ENCODE results near the gene FOXA1.
"Not testable (repeated sequence)": the region's sequence is repeated elsewhere in the genome, so short reads cannot be mapped to it uniquely, and the experiment has no call there.

FOXA1 gene

DNA sequence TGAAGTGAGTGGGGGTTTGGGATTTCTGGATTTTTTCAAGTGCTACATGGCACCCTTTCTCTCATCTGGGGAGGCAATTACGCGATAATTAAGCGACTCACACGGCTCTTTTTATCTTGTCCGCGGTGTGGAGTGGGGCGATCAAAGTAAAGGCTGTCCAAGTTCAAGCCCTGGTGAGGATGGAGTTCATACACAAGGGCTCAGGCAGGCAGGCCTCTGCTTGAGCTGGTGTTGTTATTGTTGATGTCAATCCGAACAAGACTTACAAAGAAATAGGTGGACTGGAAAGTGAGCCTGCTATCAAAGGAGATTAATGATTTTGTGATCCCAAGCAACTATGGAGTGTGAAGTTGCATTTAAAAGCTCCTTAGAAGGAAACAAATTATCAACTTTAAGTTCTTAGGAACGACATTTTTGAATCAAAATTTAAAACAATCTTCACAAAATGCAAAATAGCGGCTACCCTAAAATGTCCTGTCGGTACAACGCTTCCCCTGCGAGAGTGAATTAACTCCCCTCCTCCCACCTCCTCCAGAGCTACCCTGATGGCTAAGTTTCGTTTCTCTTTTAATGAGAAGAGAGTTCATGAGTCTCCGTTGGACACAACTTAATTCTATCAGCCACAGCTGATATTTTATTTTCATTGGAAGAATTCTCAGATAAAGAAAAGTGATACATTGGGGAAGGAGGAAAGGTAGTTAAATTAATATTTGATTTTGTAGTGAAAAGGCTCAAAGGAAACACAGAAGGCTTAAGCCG is 5.9 kb downstream of the FOXA1 start:
- DNase-seq: no peak

DNA sequence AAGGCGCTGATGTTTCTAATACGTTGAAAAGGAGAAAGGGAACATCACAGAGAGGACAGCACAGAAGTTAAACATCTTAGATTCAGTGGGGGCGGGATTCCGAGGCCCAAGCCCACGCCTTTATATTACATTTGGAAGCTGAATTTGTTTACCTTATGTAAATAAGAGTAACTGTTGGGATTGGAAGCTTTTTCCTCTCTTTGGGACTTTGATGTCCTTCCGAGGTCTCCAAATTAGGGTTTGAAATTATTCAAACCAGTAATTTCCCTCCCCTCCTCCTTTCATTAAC is 6.4 kb downstream of the FOXA1 start:
- no peak for DNase-seq

DNA sequence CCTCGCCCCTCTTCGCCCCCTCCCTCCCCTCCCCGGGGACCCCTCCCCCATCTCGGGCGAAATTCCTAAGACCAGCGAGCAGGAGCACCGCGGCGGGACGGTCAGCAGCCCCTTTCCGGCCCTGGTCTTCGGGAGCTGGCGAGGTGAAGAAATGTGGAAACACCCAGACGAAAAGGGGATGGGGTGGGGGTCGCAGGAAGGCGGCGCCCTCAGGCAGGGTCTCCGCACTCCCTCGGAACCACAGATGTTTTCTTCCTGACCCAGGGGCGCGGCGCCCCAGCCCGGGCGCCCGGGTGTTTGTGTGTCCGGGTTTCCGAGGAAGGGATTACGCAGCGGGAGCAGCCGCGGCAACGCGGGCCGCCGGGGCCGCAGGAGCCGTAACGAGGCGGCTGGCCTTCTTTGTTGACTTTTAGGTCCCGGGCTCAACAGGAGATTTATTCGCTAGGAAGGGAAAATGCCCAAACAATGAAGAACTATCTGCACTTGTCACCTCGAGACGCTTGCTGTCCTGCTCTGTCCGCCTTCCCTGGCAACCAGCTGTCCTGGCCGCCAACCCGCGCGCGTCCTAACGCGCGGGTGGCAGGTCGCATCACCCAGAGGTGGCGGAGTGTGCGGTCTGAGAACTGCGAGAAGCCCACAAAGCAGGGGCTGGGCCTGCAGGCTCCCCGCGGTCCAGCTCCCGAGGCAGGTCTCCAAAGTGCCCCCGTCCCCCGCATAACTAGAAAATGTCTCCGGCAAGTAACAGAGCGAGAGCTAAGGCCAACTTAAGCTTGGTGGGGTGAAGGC is 7.0 kb downstream of the FOXA1 start:
- no peak for DNase-seq

DNA sequence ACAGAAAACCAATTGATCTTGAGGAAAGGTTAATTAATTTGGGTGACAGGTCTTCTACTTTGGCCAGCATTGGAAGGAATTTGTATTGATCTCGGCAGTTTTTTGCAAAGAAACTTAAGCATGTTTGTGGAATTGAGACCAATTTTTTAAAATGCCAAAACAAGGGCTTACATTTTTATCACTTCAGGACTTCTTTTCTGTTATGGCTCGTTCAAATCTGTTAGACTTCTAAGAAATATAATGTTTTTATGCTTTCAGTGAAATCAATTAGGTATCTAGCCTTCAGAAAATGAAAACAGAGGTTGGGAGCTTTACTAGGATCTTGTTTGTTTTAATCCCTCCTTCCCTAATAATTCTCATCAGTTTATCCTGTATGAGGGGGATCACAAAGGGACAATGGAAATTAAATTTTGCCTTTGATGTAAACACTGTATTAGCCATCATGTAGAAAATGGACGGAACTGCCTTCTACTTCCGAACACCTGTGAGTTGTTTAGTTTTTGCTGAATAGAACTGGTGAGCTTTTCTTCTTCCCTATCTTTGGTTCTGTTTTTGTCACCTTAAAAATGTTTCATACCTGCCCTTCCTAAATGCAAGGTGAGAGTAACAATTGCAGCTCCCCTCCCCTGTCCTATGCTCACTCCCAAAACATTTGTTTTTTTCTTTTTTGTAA is 7.8 kb downstream of the FOXA1 start:
- no peak for DNase-seq

DNA sequence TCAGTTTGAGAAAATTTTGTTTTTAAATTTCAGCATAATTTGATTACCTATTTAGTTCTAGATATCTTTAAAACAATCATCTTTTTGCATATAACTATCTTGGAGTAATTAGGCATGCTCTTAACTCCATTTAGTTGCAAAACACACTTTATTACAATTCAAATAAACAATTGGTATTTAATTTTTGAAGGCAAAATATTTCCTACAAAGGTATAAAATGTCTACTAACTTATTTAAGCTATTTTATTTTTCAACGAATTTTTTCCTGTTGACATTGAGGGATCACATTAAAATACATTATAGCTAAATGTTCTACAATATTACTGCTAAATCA is 8.3 kb downstream of the FOXA1 start:
- DNase-seq: no peak

DNA sequence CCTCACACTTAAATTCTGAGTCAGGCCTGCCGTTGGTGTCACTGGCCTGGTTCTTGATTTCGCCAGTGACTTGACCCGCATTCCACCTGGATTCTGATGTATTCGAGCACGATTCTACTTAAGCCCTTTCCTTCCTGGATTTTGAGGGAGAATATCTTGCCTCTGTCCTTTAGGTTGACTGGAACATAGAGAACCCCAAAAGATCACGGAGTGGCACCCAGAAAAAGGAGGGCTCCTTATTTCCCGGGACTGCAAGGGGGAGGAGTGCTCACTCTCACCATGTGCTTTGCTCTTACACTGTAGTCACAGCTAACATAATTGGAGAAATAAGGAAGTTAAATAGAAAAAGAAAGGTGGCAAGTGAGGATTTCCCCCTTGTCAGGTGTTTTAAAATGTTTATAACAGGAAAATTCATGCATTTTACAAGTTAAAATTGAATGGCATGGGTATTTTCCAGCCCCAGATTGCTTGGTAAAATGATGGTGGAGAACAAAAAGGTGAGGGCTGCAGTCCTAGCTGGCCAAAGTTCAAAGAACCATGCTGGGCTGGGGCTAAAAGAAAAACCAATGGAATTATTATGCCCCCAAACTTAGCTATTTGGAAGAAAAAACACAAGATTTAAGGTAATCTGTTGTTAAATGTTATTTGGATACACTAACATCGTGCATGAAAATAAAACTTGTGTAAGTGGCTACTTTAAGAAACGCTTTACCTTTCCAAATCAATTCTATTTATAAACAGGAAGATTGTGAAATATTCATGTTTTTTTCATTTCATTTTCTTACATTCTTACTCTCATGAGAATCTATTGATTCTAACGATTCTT is 8.9 kb downstream of the FOXA1 start:
- no peak for DNase-seq

DNA sequence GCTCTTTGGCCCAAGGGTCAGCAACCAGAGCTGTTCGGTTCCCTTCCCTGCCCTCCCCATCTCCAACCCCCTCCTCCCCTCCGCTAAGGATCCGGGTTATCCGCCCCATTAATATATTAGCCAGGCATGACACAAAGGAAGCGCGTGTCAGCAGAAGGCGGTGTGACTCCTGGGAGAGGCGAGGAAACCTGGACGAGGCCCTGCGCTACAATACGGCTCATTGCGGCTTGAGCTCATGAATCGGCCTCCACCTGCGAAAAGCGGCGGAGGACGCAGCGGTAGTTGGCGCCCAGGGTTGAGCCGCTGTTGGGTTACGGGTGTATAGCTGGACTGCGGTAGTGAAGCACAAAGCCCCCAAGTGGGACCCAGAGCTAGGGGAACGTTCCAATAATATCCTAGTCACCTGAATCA is 9.9 kb downstream of the FOXA1 start:
- no peak for DNase-seq

DNA sequence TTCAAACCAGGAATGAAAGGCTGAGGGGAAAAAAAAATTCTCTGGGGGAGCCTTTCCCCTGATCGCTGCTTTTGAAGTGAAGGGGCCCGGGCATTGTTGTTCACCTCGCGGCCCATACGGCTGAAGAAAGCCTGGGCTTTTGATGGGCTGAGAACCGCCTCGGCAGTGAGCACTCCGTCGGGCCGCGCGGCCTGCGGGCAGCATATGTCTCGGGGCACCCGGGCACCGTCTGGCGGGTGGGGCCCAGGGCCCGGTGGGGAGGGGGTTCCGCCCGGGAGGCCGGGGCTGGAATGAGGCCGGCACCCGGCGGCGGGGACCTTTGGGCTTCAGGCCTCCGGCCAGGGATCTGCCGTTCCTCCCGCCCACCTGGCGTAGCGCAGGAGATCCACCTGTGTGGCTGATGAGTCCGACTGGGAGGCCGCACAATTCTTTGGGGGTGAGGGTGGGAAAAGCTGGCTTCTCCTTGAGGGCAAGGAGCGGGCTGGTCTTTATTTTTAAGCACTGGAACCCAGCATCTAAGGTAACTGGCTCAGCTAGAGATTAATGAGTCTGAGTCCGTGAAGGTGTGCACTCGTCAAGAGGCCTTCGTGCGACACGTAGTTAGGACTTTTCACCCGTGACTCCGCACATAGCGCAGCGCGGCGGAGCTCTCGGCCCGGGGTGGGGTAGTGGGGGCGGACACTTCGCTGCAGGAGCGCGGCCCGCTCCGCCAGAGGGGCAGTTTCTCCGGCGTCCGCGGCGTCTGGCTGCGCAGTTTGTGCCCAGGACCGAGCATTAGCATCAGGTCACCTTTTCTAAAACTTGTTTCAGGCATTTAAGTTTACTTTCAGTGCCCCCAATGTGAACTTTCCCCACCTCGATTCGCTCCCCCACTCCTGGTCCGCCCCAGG is 10.6 kb downstream of the FOXA1 start:
- DNase-seq: no peak

DNA sequence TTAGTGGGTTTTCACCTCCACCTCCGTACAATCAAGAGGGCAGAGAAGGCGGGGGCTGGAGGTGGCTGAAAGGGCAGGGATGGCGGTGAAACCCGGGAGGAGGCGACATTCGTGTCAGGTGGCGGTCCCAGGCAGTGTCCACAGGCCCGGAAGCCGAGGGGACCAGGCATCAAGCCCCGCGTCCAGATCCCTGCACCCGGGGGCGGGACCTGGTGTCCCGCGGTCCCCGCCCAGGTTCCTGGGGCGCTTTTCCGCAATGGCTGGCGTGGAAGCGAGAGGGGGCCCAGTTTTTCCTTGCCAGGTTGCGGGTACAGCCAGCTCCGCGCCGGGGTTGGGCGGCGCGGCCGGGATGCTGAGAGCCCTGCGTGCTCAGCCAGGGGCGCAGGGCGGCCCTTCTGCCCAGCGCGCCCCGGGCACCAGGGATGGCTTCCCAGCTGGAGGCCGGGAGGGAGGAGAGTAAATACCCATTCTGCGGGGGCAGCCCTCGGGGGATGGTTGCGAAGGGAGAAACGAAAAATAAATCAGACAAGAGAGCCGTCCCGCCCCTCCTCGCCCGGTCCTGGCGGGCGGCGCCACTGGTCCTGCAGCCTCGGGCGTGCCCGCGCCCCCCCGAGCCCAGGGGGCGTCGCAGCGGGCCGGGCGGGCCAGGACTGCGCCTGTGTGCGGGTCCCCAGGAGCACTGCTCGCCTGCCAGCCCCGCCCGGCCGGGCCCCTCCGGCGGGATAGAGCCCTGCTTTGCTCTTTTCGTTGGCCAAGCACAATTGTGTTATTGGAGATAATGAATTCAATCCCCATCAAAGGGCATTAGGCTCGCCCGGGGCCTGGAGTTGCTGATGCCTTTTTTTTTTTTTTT is 11.5 kb downstream of the FOXA1 start:
- no peak for DNase-seq

DNA sequence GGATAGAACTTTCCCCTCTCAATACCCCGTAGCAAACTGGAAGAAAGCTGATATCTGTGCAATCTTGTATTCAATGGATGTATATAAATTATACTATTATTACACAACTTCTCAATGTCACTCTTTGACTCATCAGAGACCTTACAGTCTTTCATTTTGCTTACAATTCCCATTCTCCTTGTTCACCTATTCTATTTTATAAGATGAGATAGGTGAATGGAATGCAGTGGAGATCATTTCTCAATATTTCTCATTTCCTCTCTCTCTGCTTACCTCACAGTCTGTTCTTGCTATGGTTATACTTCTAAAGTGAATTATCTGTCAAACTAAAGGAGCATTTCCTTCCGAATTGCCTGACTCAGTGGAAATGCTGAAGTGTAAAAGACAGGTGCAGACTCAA is 14.9 kb downstream of the FOXA1 start:
- no peak for DNase-seq

DNA sequence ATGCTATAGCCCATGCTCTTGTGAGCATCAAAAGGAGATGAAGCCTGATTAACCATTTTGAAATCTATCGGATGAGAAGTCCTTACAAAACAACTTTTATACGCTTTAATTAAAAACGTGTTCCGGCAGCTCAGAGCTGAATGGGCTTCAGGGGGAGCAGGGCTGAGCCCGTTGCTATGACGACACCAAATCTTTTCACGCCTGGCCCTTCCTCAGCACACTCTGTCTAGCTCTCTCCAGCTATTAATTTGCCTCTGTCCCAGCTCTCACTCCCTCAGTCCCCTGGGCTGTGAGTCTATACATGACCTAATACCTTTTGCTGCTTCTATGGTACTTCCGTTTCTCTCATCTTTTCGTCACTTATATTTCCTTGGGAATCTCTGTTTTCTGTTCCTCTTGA is 15.8 kb downstream of the FOXA1 start:
- no peak for DNase-seq

DNA sequence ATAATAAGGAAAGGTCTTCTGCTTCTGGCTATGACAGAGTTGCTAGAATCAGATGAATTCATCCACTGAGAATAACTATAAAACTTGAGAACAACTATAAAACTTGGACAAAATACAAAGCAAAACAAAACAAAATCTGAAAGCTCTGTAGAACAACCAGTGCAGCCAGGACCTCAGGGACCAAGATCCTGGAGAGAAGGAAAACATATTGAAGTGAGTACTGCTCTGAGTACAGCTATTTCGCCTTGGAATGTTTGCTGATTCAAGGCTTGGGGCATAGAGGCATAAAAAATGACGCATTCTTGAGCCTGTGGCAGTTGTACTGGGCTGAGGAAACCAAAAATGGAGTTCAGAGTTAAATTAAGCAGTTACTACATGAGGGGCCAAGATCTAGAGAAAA is 21.7 kb downstream of the FOXA1 start:
- no peak for DNase-seq

DNA sequence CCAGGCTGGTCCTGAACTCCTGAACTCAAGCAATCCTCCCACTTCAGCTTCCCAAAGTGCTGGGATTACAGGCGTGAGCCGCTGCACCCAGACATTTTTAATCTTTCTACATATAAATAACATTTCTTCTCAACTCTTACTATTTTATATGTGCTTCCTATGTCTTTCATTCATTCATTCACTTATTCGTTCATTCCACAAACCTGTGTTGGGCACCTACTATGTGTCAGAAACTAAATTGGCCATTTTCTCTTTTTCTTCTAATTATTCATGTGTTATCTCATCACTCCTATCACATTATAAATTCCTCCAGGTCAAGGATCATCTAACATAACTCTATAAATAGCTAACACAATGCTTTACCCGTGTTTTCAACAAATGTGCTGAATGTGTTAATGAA is 23.7 kb downstream of the FOXA1 start:
- DNase-seq: no peak

DNA sequence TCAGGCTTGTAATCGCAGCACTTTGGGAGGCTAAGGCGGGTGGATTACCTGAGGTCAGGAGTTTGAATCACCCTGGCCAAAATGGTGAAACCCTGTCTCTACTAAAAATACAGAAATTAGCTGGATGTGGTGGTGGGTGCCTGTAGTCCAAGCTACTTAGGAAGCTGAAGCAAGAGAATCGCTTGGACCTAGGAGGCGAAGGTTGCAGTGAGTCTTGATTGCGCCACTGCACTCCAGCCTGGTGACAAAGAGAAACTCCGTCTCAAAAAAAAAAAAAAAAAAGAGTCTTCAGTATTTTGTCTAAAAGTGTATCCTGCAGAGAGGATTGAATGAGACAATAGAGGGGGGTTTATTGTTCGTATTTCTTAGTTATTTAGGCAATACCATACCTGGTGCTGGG is 25.3 kb downstream of the FOXA1 start:
- DNase-seq: no peak

DNA sequence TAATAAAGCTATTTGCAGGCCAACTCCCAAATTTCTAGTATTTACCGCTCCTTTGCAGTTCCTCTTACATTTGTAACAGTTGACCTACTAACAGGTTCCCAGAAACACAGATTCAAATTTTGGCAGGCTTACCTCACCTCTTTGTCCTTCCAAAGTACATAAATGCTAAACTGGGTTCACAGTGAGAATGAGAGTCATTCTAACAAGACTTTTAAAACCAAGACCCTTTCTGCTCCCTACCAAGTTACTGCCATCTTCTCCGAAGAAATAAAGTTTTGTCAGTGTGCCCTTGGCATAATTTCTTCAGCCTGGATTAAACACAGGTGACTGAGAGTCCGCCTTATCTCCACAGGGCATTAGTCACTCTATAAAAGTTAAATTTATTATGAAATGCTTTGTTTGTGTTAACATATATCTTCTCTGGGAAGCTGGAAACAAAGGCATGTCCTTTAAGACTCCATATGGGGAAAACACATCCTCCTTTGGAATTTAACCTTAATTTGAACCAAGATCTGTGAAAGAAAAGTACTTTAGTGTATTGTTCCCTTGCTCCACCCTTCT is 28.2 kb downstream of the FOXA1 start:
- no peak for DNase-seq

DNA sequence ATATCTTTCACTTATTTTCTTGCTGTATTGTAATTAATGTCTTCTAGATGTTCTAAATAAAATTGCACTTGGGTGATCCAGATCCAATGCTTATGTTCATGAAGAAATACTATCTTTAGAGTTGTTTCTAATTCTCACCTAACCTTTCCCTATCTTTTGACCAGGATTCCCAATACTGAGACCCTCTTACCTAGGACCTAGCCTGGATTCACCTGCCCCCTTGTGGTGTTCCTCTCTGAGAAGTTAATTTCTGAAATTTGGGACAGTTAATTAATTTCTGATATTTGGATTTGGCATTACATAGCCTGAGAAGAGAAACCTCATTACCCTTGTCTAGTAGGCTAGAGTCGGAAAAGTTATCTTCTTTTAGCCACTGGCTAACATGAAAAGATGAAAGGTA is 29.5 kb downstream of the FOXA1 start:
- DNase-seq: no peak

DNA sequence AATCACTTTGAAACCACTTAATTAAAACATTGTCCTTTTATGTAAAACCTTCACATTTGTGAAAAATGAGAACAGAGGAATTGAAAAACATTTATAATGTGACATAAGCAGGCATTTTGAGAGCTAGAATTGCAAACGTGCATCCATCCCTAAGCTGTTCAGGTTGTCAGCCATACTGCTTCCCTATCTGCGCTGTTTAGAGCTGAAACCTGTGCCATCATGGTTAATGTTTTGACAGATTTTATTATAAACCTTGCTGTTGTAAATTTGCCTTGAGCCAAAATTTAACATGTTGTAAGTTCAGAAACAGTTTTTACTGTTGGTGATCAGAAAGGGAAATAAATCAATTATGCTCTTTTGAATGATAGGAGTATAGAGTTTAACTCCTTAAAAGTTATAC is 31.9 kb downstream of the FOXA1 start:
- no peak for DNase-seq

DNA sequence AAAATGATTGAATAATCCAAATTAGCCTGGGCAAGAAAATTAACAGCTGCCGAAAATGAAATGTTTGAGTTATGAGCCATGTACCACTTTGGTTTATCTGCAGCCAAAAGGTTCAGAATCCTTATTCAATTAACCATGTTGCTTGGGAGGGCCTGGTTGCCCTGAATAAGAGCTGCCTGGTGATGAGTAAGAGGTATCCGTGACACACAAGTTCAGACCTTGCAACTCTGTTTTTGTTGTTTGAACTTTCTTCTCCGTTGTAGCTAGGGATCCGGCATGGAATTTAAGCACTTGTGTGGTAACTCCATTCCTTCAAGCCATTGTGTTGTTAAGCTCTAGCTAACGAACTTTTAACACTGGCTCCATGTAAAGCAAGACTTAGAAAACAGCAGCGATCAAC is 35.7 kb downstream of the FOXA1 start:
- DNase-seq: no peak

DNA sequence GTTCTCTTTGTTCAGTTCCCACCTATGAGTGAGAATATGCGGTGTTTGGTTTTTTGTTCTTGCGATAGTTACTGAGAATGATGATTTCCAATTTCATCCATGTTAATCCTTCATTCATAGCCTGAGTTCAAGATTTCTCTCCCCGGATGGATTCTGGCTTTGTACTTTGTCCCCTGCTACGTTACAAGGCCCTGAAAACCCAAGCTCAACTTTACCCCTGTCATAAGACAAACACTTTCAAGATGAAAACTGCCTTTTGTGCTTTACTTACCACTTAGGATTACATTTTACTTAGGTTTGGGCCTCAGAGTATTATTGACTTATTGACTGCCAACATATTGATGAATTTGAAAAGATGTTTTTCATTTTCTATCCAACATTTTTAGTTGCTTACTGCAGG is 36.3 kb downstream of the FOXA1 start:
- no peak for DNase-seq

DNA sequence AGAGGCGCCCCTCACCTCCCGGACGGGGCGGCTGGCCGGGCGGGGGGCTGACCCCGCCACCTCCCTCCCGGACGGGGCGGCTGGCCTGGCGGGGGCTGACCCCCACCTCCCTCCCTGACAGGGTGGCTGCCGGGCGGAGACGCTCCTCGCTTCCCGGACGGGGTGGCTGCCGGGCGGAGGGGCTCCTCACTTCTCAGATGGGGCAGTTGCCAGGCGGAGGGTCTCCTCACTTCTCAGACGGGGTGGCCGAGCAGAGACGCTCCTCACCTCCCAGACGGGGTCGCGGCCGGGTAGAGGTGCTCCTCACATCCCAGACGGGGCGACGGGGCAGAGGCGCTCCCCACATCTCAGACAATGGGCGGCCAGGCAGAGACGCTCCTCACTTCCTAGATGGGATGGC is 39.5 kb downstream of the FOXA1 start:
- DNase-seq: not testable (repeated sequence)

DNA sequence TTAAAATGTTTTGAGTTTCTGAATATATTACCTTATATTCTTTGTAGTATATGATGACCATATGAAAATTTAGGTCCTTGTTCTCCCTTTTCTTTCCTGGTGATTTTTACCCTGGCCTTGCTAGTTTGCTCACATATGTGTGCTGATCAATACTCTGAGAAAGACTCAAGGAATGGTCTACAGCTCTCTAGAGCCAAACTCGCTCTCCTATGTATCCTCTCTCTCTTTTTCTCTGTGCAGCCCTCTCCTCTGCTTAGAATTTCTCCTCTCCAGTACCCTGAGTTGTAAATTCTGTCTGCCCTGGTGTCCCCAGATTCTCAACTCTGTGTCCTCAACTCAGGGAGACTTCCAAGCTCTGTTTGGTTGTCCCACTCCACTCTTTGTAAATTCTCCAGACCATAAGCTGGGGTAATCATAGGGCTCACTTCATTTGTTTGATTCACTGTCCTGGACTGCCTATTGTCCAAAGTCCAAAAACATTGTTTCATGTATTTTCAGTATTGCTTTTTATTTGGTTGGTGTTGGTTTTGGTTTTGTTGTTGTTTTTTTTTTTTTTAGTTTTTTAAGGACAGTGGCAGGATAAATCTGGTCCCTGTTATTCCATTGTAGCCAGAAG is 41.0 kb downstream of the FOXA1 start:
- DNase-seq: no peak

Measured in activated CD8-positive, alpha-beta memory T cell treated with anti-CD3 and anti-CD28 coated beads, Interleukin-2, amount 50 U/mL, for 4 hours (primary cell).